ENCODE results near the gene PIH1D2.
"Not testable (repeated sequence)": the region's sequence is repeated elsewhere in the genome, so short reads cannot be mapped to it uniquely, and the experiment has no call there.

PIH1D2 gene

GRCh38 chr11:112051768-112052167, 22.0 kb downstream of the PIH1D2 start:
- no peak for DNase-seq

- DNase-seq: no peak
Observed at GRCh38 chr11:112050721-112051120, 23.1 kb downstream of the PIH1D2 start.

- no peak for DNase-seq
Observed at GRCh38 chr11:112049777-112050176, 24.0 kb downstream of the PIH1D2 start.

- not testable (repeated sequence) for DNase-seq
Observed at GRCh38 chr11:112048256-112048655, 25.6 kb downstream of the PIH1D2 start.

GRCh38 chr11:112046647-112047046, 27.2 kb downstream of the PIH1D2 start:
- not testable (repeated sequence) for DNase-seq

- no peak for DNase-seq
Observed at GRCh38 chr11:112044961-112045360, 28.9 kb downstream of the PIH1D2 start.

DNA sequence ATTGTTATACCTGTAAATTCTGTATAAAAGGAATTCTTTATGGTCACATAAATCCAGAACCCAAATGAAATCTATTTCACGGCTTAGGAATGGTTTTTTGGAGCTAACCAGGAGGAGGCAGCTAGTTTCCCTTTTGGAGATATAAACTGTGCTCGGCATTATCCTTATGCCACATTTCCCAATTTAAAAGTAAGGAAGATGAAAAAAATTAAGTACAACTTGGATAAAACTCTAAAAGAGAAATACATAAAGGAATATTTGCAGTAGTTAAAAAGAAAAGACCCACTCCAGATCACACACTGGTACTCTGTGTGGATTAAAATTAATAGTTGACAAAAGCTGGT, 30.9 kb downstream of the PIH1D2 start:
- no peak for DNase-seq

DNA sequence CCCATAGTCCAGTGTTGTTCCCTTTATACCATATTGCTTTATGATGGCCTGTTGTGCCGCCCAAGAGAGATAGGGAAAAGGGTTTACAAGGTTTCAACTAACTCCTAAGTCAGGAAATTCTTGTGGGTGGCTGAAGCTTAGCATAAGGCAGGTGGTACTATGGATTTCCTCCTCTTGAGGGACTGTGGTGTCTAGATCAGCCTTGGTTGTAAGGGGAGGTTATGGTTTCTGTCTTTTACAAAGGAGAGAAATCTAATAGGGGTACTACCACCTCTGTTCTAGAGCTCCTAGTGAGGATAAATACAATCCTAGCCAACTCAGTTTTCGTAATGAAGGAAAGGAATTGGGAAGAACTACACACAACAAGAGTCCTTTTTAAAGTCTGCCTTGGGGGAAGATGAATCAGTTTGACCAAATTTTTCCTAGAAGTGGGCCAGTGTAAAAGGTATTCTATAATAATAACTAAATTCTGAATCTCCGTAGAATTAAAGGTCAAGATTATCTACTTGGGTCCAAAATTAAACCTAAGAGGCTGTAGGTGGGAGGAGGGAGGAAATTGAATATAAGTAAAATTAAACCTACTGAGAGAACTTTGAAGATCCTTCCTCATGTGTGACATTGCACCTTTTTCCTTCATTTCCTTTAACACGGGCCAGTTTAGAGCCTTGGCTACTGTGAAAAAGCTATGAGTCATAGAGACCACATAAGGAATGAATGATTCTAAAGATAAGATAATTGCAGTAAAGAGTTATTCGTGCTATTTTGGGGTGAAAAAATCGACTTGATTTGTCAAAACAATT, 31.5 kb downstream of the PIH1D2 start:
- no peak for DNase-seq

GRCh38 chr11:112037527-112037926, 36.3 kb downstream of the PIH1D2 start:
- DNase-seq: no peak

- DNase-seq: no peak
Observed at GRCh38 chr11:112033902-112034301, 39.9 kb downstream of the PIH1D2 start.

DNA sequence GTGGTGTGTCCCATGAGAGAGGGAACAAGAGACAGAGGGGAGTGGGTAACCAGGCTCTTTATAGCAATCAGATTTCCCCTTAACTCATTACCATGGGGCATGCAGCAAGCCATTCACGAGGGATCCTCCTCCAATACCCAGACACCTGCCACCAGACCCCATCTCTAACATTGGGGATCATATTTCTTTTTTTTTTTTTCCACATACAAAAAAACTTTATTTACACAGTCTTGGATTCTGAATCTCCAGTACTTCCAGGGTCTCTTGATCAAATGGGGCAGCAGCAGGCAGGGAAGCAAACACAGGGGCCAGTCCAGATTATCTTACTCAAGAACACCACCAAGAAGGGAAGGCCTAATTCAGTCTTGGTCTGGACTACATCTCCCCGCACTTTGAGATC, 44.4 kb downstream of the PIH1D2 start:
- no peak for DNase-seq

DNA sequence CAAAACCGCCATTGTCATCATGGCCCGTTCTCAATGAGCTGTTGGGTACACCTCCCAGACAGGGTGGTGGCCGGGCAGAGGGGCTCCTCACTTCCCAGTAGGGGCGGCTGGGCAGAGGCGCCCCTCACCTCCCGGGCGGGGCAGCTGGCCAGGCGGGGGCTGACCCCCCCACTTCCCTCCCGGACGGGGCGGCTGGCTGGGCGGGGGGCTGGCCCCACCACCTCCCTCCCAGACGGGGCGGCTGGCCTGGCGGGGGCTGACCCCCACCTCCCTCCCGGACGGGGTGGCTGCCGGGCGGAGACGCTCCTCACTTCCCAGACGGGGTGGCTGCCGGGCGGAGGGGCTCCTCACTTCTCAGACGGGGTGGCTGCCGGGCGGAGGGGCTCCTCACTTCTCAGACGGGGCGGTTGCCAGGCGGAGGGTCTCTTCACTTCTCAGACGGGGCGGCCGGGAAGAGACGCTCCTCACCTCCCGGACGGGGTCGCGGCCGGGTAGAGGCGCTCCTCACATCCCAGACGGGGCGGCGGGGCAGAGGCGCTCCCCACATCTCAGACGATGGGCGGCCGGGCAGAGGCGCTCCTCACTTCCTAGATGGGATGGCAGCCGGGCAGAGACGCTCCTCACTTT, 46.9 kb downstream of the PIH1D2 start:
- not testable (repeated sequence) for DNase-seq

GRCh38 chr11:112025707-112026106, 48.1 kb downstream of the PIH1D2 start:
- DNase-seq: no peak

GRCh38 chr11:112024773-112025678, 48.8 kb downstream of the PIH1D2 start, which contains the start of gene DLAT:
TSS of gene DLAT (plus strand) at chr11:112025408. CDS start at chr11:112025473, 65 bp downstream.
- DNase-seq: peak; percentile 87

GRCh38 chr11:112024178-112024772, 49.5 kb downstream of the PIH1D2 start:
- peak; percentile 18 for DNase-seq

DNA sequence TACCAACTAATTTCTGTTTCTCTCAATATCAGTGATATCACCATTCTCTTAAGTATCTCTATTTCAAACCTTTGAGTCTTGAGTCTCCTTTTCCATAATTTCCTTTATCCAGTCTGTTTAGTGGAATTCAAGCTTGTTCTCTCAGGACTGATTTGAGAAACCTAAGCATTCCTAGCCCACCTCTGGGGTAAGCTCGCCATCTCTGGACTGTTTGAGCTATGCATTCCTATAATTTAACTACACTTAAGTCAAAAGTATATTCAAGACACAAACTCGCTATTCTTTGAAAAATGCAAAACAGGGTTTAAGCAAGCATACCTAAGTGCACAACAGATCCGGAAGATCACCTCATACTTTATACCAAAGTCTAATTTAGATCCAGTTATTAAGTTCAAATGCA, 50.7 kb downstream of the PIH1D2 start:
- no peak for DNase-seq

GRCh38 chr11:112019066-112019465, 54.8 kb downstream of the PIH1D2 start:
- DNase-seq: no peak

Measured in CD4-positive, alpha-beta T cell treated with Interleukin-21 for 1 hour (primary cell).